Measurements from ENCODE around the gene SDK1.

GRCh38 chr7:4147926-4148620 lies 847.0 kb downstream of the SDK1 start:
- TF ChIP-seq POLR2A (IDR thresholded peaks at IDR 0.05; ENCODE audit: low read length): no peak
- no peak for TF ChIP-seq GATA1 (IDR thresholded peaks at IDR 0.05; ENCODE audit: low read depth, low read length)
